Fibroblast of skin of abdomen (primary cell): Measurements from ENCODE around the gene NKX2-4. TPM values are rescaled to one million over a fixed set of nuclear protein-coding genes. Genes with fewer than 3 reads are reported as not detected.
"Not testable (repeated sequence)": the region's sequence is repeated elsewhere in the genome, so short reads cannot be mapped to it uniquely, and the experiment has no call there.

Source experiments
- DNase-seq: peaks from one replicate; pipeline ENCODE4 v3.0.0-alpha.2; 2013
- polyA plus RNA-seq, 2 experiments: library from polyadenylated mRNA; unstranded; fragments of 120-200 nt; gene quantifications; one replicate each; pipeline ENCODE4 v1.2.1, GENCODE V29; 2013; ENCODE audit not compliant: insufficient read length in 2 of 2

The NKX2-4 gene
- not detected for polyA plus RNA-seq (2013, experiment 1 of 2; ENCODE audit: insufficient read length)
- not detected for polyA plus RNA-seq (2013, experiment 2 of 2; ENCODE audit: insufficient read length)

GRCh38 chr20:21397341-21398108 lies at the start of gene NKX2-4:
Gene NKX2-4 (minus strand): TSS chr20:21397526. CDS start chr20:21397399, 127 bp downstream.
- no peak for DNase-seq

- no peak for DNase-seq
These were observed 40.5 kb upstream of the NKX2-4 start for GRCh38 chr20:21437816-21438215.

- no peak for DNase-seq
These were observed 39.9 kb upstream of the NKX2-4 start for GRCh38 chr20:21437248-21437647.

GRCh38 chr20:21436205-21436604 lies 38.9 kb upstream of the NKX2-4 start:
- DNase-seq, result peak; percentile 84

- DNase-seq, result no peak
These were observed 38.2 kb upstream of the NKX2-4 start for GRCh38 chr20:21435576-21435975.

GRCh38 chr20:21433329-21433890 lies 36.1 kb upstream of the NKX2-4 start:
- peak; percentile 8 for DNase-seq

- no peak for DNase-seq
These were observed 35.6 kb upstream of the NKX2-4 start for GRCh38 chr20:21432911-21433310.

- DNase-seq, result no peak
These were observed 32.7 kb upstream of the NKX2-4 start for GRCh38 chr20:21430020-21430419.

GRCh38 chr20:21424846-21425245 lies 27.5 kb upstream of the NKX2-4 start:
- DNase-seq, result no peak

- not testable (repeated sequence) for DNase-seq
These were observed 26.4 kb upstream of the NKX2-4 start for GRCh38 chr20:21423712-21424111.

- DNase-seq, result no peak
These were observed 24.4 kb upstream of the NKX2-4 start for GRCh38 chr20:21421601-21422236.

- DNase-seq, result not testable (repeated sequence)
These were observed 21.8 kb upstream of the NKX2-4 start for GRCh38 chr20:21419147-21419546.

GRCh38 chr20:21413996-21414395 lies 16.7 kb upstream of the NKX2-4 start:
- DNase-seq, result not testable (repeated sequence)

- DNase-seq, result no peak
These were observed 14.4 kb upstream of the NKX2-4 start for GRCh38 chr20:21411725-21412124.

GRCh38 chr20:21399005-21399475 lies 1.7 kb upstream of the NKX2-4 start:
- no peak for DNase-seq

- no peak for DNase-seq
These were observed 1.0 kb upstream of the NKX2-4 start for GRCh38 chr20:21398109-21399004.

GRCh38 chr20:21396599-21397340 lies 556 bp downstream of the NKX2-4 start:
- DNase-seq, result no peak

- no peak for DNase-seq
These were observed 1.4 kb downstream of the NKX2-4 start for GRCh38 chr20:21395666-21396598.

- no peak for DNase-seq
These were observed 2.2 kb downstream of the NKX2-4 start for GRCh38 chr20:21395051-21395665.

- DNase-seq, result no peak
These were observed 2.8 kb downstream of the NKX2-4 start for GRCh38 chr20:21394551-21394950.
